IPS-NIHi7 (cell line): ENCODE measurements around the gene AKT3.

Experiments used
- DNase-seq: peaks from one replicate; pipeline ENCODE4 v3.0.0; 2012; ENCODE audit warnings: mixed read lengths; ENCODE audit errors: extremely low spot score

The AKT3 gene

DNA sequence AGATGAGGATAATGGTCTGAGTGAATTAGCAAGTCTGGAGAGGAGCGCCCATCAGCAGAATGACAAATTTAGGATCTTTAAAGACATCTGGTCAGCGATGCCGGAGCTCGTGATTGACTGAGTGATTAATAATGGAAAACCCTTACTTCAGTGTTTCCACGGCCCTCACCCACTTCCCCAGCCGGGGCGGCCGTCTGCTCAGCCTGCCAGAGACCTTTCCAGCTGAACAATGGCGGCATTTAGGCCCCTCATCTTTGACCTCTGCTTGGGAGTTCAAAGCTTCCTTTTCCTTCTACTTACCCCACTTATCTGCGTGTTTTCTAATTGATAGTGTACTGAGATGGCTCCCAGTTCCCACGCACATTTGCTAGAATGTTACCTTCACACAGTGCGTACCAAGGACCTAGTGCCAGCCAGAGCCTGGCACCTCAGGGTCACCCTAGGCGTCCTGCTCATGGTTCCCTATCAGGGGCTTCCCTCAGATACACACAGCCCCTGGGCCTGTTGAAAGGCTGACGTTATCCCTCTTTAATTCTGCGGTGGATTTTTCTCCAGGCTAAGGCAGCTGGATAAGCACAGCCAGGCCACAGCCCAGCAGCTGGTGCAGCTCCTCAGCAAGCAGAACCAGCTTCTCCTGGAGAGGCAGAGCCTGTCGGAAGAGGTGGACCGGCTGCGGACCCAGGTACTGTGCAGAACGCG is 361.4 kb downstream of the AKT3 start:
- no peak for DNase-seq

DNA sequence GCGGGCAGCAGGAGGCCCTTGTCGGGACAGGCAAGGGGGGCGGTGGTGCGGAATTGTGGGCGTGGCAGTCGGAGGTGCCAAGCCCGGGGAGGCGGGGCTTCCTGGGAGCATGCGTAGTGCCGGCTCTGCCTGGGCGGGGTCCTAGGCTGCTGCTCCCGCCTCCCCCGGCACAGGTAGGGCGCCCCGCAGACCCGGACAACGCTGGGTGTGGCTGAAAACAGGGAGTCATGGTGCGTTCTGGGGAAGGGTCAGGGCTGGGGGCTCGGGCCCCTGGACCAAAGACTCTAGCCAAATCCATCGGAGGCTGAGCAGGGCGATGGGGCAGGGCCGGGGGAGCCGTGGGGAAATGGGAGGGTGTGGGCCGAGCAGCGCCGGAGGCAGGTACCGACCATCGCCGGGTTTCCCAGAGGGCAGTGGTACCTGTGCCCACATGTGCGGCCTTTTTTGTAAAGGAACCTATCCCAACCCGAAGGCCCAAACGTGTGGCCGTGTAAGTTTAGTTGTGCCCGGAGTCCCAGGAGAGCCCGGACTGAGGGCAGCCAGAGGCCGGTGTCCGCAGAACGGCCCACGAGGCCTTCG is 362.3 kb downstream of the AKT3 start:
- DNase-seq = peak; percentile 76

DNA sequence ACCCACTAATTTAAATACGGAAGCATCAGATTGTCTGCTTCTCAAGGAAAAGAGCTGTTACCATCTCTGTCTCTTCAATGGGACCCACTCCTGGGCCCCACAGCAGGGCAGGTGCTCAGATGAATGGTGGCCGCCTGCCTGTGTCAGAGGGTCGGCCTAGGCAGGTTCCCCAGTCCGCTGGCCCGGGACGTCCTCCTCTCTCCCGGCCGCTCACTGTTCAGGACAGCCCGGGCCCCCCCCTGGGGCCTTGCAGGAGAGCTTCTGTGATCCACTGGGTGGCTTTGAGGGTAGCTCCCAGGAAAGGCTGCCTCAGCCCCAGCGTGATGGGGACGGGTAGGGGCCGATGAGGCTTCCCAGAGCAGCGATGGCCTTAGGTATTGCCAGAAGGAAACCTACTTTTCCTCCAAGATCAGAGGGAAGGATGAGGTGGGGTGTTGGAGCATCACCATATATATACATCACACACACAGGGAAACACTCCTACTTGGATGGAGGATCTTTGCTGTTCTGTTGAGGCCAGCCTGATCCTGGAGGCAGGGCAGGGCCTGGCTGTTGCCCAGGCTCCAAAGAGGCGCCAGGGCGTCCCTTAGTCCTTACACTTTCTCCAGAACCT is 362.9 kb downstream of the AKT3 start:
- DNase-seq = no peak

DNA sequence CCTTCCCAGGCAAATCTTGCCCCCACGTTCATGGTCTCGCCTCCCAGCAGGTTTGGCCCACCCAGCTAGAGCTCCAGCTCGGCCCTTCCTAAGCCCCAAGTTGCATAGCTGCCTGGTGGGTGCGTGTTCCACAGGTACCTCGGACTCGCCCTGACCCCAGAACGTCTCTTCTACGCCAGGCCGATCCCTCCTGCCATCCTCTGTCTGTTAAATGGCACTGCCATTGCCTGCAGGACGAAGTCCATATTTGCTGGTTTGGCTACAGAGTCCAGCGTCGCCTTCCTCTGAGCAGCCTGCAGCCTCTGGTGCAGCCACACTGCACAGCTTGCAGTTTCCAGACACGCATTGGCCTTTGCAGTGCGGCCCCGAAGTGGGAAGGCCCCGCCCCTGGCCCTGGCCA is 366.1 kb downstream of the AKT3 start:
- no peak for DNase-seq

DNA sequence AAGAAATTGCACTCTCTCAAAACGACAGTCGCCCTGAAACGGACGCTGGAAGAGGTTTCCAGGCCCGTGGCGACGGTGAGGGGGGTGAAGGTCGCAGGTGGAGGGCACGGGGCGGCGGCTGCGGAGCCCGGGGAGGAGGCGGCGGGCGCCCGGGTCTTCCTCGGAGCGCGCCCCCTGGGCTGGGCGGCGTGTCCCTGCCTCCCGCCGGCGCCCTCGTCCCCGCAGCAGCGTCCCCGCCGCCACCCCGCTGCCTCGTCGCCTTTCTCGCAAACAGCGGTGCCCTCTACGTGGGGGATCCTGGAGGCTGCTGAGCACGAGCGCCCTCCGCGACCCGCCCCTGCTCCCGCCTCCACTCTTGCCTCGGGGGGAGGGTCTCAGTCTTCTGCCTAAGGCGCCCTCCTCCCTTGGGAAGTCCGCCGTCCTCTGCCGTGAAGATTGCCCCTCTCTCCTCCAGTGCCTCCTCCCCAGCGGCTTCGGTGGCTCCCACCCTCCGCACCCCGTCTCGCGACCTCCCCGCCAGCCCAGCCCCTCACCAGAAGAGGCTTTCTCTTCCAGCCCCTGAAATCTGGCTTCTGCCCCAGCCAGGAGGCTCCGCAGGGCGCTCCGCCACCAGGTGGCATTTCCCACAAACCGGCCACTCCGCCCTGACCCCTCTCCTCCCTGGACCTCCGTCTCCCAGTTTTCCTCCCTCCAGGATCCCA is 366.8 kb downstream of the AKT3 start:
- DNase-seq = peak; percentile 66

DNA sequence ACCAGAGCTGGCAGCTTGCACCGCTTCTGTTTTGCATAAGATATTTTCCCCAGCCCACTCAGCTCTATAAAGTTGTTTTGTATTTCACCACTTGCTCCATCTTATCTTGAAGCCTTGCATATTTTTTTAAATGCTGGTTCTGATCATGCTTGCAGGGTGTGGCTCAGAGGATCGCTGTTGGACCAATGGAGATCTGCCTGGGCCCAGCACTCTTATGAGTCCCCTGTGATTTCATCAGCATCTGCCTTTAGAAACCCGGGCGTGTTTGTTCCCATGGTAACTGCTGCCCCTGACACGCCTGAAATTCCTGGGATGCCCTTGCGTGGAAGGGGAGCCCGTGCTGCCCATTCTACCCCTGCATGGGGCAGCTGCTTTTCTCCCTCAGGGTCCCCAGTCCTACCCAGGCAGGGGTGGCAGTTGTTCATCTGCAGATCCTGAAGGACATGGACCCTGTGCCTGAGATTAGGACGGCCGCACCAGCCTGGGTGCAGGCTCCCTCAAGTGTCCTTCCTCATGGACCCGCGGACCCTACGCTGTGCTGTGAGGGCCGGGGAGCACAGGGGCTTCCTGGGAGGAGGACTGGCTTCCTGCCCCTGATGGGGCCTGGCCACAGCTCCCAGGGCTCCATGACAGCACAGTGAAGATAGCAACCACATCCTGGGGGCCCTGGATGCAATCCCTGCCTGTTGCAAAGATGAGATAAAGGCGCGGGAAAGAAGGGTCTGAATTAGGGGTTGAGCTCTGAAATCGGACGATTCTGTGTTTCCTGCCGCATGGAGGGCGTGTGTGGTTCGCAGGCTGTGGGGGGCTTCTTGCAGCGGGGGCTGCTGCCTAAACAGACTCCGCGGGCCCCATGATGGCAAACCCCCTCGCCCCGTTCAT is 367.7 kb downstream of the AKT3 start:
- no peak for DNase-seq

DNA sequence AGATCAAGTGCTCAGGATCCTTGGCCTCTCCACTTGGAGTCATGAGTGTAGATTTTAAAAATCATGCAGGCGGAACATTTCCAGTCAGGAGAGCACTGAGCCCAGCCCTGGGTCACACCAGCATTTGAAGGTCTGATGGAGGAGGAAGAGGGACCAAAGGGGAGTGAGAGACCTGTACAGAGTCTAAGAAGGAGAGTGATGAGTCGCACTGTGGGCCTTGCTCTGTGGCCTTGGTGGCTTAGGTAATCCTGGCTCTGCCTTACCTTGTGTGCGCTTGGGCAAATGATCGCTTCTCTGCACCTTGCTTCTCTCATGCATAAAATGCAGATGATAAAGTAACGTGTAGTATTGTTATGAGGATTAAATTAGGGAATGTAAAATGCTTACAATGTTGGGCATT is 368.9 kb downstream of the AKT3 start:
- DNase-seq = no peak

DNA sequence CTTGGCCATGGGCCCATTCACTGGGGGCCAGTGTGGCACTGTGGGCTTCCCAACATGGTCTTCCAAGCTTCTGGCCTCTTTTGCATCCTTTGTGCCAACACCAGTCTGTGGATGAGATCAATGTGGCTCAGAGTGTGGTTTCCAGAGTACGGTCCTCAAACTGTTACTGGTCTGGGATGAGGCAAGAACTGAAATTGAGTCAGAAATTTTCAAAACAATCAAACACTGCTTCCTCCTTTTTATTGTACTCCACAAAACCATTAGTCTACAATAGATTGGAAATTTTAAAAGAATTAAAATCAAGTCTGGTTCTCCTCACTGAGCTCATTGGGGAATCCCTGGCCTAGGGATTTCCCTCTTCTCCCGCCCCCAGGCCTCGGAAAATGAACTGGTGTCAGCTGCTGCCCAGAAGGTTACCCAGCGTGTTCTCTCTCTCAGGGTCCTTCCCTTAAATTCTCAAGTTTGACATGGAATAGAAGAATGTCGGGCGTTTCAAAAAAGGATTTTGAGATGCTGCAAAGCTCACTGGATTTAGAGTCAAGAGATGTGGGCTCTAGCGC is 372.2 kb downstream of the AKT3 start:
- DNase-seq = no peak

DNA sequence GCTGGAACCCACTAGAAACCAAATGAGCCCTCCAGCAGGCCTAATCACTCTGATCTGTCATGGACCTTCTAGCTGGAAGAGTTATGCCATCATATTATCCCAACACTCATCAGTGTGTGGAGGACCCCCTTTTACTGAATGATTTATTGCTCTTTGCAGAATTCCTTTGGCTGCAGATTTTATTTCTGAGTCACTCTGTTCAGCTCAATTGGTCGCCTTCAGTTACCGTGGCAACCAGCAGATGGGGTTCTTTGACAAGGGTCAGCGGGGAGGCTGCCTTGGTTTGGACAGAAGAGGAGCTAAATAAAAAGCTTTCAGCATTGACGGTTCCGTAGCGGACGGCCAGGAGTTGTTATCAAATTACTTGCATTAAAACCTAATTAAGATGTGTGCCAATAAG is 374.1 kb downstream of the AKT3 start:
- peak; percentile 70 for DNase-seq

DNA sequence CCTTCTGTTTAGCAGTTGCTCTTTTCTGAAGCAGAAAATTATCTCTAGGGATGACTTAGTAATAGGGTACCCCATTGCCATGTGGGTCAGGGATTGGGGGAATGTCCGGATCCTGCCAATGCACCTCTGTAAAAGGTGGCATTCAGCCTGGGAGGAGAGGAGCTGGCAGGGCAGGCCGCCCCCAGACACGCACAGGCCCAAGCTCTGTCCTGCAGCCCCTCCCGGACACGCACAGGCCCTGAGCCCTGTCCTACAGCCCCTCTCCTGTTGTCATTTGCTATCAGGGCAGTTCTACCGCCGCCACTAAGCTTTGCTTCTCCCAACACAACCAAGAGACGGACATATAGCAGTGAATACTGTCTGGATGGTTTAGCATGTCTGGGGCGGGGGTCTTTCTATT is 375.1 kb downstream of the AKT3 start:
- no peak for DNase-seq

DNA sequence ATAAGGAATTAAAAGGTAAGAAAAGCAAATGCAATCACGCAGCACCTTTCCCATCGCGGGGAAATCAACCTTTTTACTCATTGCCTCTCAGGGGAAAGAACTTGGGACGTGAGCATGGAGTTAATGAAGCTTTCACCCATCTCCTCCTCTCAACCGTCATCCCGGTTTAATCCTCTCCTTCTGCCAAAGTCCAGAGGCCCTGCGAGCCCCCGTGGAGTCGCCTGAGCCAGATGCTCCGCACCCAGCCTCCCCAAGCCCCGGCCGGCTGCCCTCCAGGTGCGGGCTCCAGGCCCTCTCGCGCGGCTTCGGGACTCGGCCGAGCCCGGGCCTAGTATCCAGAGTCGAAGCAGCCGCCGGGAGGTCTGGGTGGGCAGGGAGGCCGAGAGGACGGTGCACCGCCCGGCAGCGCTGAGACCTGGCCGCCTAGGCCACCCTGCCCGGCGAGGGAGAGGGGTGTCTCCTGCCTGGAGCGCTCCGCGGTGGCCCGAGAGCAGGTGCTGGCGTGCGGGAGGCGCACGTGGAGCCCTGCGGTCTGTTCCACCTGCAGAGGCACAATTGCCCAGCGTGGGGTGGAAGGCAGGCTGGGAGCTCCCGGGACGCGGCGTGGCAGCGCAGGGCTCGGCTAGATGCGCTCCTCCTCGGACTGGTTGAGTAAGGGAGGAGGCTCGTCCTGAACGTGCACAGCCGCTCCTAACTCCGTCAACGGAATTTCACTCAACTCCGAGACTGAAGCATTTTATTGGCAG is 375.7 kb downstream of the AKT3 start:
- no peak for DNase-seq

DNA sequence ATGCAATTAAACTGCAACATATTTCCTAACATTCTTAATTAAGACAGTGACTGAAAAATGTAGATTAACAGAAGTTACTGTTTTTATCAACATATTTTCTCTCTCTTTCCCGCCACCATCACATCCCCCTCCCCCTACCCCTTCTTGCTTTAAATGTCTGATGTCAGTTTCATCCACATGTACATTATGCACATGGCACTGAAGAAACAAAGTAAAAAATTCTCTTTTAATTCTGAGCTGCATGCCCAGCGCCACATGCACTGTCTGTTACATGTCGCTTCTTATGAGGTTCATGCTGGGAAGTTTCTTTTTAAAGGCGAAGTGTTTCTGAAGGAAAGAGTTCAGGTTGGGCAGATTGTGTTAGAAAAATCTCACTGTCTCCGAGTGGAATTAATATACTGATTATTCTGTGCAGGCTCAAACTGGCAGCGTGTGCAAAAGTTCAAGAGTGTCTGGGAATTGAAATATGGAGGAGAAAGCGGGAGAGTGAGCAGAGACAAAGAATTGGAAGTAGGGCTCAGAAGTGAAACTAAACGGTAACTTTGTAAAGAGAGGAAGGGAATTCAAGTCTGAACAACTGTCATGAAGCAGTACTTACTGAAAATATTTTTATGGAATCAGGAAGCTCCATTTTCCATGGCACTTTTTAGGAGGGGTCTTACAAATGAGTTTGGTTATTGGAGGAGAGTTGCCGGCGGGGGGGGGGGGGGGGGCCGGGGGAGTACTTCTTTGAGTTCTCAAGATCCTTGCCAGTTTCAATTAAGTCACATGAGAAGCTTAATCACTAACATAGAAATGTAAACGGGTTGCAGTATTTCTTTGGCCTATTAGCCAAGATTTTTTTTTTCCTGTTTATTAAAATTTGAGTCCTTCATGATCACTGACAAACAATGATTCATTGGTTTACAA is 376.6 kb downstream of the AKT3 start:
- no peak for DNase-seq

DNA sequence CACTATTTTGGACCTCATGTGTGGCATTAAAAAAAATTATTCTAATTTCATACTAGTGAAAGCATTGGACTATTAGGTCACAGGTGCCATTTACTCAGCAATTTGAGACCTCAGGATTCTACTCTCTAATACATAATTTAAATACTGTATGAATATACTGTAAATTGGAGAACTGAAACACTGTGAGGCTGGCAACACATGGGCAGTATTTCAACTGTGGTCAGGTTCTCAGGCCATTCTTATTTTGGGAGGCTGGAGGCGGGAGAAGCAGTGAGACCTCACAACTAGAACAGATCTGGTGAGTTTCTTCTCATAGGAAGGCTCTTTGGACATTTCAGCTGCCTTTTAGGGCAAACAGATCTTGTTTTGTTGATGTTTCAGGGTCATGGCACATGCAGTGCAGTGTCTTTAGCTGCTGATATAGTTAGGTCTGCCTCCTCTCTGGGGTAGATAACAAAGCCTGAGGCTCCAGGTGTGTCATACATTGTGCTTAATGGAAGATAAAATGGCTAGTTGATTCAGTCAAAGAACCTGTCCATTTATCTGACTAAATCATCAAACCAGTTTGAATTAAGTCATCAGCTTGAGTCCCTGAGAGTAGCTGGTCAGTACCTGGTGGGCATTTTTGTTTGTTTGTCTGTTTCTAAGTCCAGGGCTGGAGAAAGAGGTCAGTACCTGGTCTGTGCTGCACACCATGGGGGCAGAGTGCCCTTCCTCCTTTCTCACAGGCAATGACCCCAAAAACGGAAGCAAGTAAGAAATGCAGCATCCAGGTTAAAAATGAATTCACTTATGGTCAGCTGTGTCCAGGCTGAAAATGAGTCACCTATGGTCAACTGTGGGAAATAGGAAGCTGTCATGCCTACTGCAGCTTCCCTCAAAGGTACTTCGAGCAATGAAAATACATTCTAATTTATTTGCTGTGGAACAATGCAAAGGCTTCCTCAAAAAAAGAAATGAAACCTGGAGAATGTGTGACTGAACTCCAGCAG is 378.0 kb downstream of the AKT3 start:
- no peak for DNase-seq

DNA sequence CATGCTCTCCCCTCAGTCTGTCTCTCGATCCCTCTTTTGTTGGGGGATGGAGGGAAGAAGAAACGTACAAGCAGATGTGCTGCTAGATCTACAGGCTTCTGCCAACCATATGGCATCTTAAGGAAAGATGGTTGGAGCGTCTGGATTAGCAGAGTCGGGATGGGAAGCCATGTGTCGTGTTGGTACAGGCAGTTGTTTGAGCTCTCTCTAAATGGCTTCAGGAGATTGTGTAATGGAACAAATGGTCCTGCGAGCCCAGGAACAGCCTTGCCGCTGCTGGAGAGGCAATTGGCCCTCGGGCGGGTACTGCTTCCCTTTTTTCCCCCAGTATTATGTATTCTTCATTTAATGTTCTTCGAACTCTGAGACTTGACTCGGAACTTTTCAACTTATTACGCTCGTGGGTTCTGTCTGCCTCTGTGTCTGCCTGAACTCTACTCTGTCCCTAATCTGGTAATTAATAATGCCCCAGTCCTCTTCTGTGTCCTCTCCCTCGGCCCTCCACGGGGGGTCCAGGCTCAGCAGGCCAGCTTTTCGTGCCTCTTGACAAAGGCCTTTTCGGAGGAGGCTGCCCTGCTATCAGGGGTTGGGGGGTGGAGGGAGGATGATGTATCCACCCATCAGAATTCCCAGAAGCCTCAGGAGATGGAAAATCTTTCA is 378.9 kb downstream of the AKT3 start:
- no peak for DNase-seq

DNA sequence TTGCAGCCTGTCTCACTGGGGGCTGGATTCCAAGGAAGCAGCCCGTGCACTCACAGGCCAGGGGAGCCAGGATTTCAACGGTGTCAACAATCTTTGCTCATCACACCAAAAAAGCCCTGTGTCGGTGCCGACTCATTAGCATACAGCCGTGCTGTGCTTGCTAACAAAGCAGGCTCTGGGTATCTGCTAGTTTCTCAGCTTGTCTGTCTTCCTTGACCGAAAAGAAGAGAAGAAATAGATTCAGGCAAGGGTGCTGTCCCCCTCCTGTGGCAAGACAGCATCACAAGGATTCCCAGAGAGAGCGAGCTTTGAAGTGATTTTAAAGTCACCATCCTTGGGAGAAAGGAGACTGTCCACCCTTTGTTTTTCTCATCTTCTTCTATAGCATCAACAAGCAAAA is 379.5 kb downstream of the AKT3 start:
- peak; percentile 53 for DNase-seq

DNA sequence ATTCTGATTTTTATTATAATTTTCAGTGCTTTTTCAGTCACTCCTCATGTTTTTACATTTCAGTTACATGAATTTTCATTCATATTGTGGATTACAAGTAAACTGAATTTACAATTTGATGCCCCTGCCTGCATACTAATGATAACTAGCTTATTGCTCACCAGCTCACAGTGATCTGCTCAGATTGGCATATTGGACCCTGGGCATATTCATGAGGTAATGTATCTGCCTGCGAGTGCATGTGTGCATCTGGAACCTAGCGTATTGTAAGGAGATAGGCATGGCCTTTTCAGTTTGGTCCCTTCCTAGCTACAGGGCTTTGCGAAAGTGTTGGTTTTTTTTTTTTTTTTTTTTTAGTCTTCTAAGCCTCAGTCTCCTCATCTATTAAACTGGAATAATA is 380.5 kb downstream of the AKT3 start:
- DNase-seq = no peak

DNA sequence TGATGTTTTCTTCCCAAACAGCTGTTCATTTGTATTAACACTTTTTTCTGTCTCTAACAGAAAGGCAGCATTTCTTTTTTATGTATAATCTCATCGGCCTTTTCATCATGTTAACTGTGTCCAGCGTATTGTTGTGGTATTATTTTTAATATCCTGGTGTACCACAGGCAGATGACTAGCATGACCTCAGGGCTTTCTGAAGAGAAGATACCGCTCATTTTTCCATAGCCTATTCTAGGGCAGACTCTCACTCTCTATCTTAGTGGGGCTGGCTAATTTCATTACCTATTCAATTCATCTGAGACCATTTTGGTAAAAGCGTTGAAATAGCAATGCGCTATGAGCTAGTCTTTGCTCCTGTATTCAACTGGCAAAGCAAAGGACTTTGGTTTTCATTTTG is 384.3 kb downstream of the AKT3 start:
- DNase-seq = no peak

DNA sequence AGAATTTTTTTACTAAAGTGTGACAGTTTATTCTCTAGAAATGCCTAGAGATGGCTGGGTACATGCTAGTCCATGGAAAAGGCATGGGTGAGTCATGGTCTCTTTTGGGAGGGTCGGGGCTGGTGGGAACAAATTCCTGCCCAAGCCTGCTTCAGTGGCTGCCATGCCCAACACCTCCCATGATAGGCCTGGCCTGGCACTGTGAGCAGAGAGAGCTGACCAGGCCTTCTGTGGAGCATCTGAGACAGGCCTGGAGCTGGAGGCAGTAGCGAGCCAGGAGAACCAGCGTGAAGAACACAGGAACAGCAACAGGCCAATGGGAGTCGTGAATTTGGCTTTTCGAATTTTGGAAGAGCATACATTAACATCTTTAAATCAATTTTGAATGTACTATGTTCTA is 385.0 kb downstream of the AKT3 start:
- no peak for DNase-seq
